ENCODE results near the gene KCNQ1.

Gene KCNQ1

GRCh38 chr11:2730272-2731129, 285.7 kb downstream of the KCNQ1 start:
- no peak for DNase-seq (ENCODE audit: low read depth in 3 of 3)

- no peak for DNase-seq (ENCODE audit: low read depth in 3 of 3)
Observed at GRCh38 chr11:2731130-2732125, 286.6 kb downstream of the KCNQ1 start.

GRCh38 chr11:2732261-2732939, 287.6 kb downstream of the KCNQ1 start:
- no peak for DNase-seq (ENCODE audit: low read depth in 3 of 3)

- DNase-seq (ENCODE audit: low read depth in 3 of 3), result no peak
Observed at GRCh38 chr11:2732940-2733628, 288.3 kb downstream of the KCNQ1 start.

GRCh38 chr11:2734181-2735052, 289.6 kb downstream of the KCNQ1 start:
- no peak for DNase-seq (ENCODE audit: low read depth in 3 of 3)

- no peak for DNase-seq (ENCODE audit: low read depth in 3 of 3)
Observed at GRCh38 chr11:2735053-2735589, 290.3 kb downstream of the KCNQ1 start.

GRCh38 chr11:2736577-2737225, 291.9 kb downstream of the KCNQ1 start:
- no peak for DNase-seq (ENCODE audit: low read depth in 3 of 3)

- no peak for DNase-seq (ENCODE audit: low read depth in 3 of 3)
Observed at GRCh38 chr11:2737226-2737590, 292.4 kb downstream of the KCNQ1 start.

GRCh38 chr11:2737866-2738265, 293.1 kb downstream of the KCNQ1 start:
- DNase-seq (ENCODE audit: low read depth in 3 of 3), result no peak

- no peak for DNase-seq (ENCODE audit: low read depth in 3 of 3)
Observed at GRCh38 chr11:2738551-2739431, 294.0 kb downstream of the KCNQ1 start.

- DNase-seq (ENCODE audit: low read depth in 3 of 3), result no peak
Observed at GRCh38 chr11:2739531-2740274, 294.9 kb downstream of the KCNQ1 start.

GRCh38 chr11:2740275-2740940, 295.6 kb downstream of the KCNQ1 start:
- no peak for DNase-seq (ENCODE audit: low read depth in 3 of 3)

- DNase-seq (ENCODE audit: low read depth in 3 of 3), result no peak
Observed at GRCh38 chr11:2741006-2741376, 296.2 kb downstream of the KCNQ1 start.

- no peak for DNase-seq (ENCODE audit: low read depth in 3 of 3)
Observed at GRCh38 chr11:2741377-2742131, 296.7 kb downstream of the KCNQ1 start.

- DNase-seq (ENCODE audit: low read depth in 3 of 3), result no peak
Observed at GRCh38 chr11:2742201-2742600, 297.4 kb downstream of the KCNQ1 start.

GRCh38 chr11:2742611-2743426, 298.0 kb downstream of the KCNQ1 start:
- no peak for DNase-seq (ENCODE audit: low read depth in 3 of 3)
